Fibroblast of the aortic adventitia (primary cell): ENCODE data around the gene MMP23B. TPM values are rescaled to one million over a fixed set of nuclear protein-coding genes. Genes with fewer than 3 reads are reported as not detected.
A peak's percentile ranks its signal among the peaks of the same experiment; 100 is the strongest.
"Not testable (repeated sequence)": the region's sequence is repeated elsewhere in the genome, so short reads cannot be mapped to it uniquely, and the experiment has no call there.

Experiments
- DNase-seq: peaks from one replicate; pipeline ENCODE4 v3.0.0-alpha.2; 2010; ENCODE audit warnings: low read depth
- H3K4me3 ChIP-seq: 2 replicates; pipeline ENCODE4 v1.5.1; 2011; ENCODE audit warnings: low read depth, mild to moderate bottlenecking, control low read depth, low read length, moderate library complexity
- total RNA-seq: library from RNA; depleted of rRNA; stranded (reverse); fragments of >200 nt; gene quantifications from 2 replicates; pipeline ENCODE4 v1.2.3, GENCODE V29; 2012; ENCODE audit warnings: low replicate concordance
- TF ChIP-seq, protein P1 (sequence below): IDR thresholded peaks from 2 replicates; pipeline ENCODE4 v1.5.1; 2011; ENCODE audit warnings: mild to moderate bottlenecking, low read length, control low read depth, inconsistent platforms; ENCODE audit not compliant: insufficient read depth

Gene MMP23B
- total RNA-seq, 1 donor = 13.5 TPM

DNA sequence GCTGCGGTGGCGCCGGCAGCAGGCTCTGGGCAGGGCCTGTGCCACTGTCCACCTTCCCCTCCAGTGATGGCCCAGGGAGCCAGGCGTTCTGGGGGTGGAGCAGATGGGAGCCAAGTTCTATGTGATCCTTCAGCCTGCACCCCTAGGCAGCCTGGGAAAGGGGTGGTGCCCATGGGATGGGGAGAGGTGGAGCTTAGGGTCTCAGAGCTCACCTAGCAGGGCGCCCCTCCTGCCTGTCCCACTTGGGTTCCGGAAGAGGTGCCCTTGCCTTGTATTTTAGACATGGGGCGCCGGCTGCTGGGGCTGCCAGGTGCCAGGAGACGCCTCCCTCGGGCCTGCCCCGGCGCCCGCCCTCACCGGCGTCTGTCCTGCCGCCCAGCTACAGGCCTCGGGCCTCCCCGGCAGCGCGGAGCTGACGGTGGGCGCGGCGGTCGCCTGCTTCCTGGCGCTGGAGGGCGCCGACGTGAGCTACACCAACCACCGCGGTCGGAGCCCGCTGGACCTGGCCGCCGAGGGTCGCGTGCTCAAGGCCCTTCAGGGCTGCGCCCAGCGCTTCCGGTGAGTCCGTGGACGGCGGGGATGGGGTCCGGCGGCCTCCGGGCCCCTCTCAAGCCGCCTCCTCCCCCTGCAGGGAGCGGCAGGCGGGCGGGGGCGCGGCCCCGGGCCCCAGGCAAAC is 3.1 kb upstream of the MMP23B start:
- H3K4me3 ChIP-seq = no peak overlapping the region
- DNase-seq = no peak
- TF ChIP-seq, protein P1, sequence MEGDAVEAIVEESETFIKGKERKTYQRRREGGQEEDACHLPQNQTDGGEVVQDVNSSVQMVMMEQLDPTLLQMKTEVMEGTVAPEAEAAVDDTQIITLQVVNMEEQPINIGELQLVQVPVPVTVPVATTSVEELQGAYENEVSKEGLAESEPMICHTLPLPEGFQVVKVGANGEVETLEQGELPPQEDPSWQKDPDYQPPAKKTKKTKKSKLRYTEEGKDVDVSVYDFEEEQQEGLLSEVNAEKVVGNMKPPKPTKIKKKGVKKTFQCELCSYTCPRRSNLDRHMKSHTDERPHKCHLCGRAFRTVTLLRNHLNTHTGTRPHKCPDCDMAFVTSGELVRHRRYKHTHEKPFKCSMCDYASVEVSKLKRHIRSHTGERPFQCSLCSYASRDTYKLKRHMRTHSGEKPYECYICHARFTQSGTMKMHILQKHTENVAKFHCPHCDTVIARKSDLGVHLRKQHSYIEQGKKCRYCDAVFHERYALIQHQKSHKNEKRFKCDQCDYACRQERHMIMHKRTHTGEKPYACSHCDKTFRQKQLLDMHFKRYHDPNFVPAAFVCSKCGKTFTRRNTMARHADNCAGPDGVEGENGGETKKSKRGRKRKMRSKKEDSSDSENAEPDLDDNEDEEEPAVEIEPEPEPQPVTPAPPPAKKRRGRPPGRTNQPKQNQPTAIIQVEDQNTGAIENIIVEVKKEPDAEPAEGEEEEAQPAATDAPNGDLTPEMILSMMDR = no peak

DNA sequence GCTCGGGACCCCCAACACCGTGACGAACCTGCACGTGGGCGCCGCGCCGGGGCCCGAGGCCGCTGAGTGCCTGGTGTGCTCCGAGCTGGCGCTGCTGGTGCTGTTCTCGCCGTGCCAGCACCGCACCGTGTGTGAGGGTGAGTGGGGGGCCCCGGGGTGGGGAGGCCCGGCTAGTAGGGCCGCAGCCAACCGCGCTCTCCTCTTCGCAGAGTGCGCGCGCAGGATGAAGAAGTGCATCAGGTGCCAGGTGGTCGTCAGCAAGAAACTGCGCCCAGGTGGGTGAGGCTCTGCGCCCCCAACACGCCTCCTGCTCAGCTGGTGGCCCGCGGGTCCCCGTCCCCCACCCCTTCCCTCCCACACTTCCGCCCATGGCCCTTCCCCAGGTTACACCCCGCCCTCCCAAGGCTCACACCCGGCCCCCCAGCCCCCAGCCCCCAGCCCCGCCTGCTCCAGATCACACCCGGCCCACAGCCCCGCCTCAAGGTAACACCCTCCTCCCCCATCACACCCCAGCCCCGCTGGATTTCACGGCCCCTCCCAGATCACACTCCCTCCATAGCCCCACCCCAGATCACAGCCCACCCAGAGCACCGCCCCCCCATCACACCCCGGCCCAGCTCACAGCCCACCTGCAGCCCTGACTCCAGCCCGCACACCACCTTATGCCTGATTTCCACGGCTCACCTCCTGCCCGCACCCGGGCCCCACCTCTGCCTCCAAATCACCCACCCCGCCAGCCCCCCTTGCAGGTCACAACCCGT is 2.4 kb upstream of the MMP23B start:
- TF ChIP-seq, protein P1 = no peak
- H3K4me3 ChIP-seq = no peak overlapping the region
- DNase-seq = no peak

DNA sequence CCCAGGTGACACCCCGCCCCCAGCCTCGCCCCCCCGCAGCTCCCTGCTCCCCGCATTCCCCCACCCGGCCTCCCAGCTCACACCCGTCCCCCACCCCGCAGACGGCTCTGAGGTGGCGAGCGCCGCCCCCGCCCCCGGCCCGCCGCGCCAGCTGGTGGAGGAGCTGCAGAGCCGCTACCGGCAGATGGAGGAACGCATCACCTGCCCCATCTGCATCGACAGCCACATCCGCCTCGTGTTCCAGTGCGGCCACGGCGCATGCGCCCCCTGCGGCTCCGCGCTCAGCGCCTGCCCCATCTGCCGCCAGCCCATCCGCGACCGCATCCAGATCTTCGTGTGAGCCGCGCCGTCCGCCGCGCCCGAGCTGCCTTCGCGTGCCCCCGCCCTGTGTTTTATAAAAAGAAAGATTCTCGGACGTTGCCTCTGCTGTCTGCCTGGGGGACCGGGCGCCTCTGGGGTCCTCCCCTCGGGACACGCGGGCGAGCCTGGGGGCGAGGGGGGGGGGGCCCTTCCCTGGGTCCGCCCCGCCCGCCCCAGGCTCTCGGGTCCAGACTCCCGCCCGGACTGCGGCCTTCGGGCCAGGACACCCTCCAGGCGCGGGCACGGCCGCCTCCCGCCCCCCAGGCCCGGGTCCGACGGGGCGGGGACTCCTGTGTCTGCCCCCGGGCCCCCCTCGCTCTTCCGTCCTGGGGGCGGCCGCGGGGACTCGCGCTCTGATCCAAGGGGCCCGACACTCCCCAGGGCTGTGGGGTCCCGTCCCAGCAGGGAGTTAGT is 1.6 kb upstream of the MMP23B start:
- TF ChIP-seq, protein P1 = no peak
- DNase-seq = peak; percentile 25
- no peak overlapping the region for H3K4me3 ChIP-seq

DNA sequence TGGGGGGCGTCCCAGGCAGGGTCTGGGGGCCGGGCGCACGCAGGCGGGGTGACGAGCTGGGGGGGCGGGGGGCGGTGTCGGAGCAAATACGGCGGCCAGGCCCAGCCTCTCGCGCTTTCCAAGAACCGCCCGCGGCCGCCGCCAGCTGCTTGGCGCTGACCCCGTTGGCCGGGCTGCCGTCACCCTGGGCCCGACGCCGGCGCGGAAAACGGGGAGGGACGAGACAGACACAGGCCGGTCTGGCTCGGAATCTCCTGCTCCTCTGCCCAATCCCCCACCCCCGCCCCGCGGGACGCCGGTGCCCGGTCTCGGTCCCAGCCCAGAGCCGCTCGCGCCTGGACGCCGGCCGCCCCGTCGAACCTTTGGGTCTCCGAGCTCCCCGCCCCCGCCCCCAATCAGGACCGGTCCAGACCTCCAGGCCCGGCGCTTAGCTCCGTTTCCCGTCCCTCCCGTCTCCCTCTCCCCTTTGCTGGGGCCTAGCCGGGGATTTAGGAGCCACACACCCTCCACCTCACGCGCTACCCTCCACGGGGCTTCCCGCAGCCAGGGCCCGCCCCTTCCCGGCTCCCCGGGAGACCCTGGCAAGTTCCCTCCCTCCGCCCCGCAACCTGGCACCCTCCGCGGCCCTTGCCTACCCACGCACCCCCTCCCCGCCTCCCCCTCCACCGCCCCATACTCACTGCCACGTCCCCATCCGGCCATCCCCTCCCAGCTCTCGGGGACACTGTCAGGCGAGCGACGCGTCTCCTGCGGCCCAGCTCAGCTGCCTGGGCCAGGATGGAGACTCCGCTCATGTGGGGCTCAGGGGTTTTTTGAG is 800 bp upstream of the MMP23B start:
- peak; percentile 43 for DNase-seq
- TF ChIP-seq, protein P1 = no peak
- no peak overlapping the region for H3K4me3 ChIP-seq

DNA sequence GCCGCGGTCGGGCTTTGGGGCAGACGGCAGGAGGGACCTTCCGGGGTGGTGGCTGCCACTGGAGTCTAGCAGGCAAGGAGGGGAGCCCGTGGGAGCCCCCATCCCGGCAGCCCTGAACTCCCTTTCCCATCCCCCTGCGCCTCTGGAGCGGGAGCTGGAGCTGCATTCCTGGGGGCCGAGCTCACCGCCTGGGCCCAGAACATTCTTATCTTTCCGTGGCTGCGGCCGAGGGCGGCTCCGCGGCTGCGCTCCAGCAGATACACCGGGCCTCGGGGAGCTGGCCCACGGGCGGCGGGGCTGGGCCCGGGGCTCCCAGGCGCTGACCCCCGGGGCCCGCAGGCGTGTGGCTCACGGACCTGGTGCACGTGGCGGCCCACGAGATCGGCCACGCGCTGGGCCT is 1.4 kb downstream of the MMP23B start:
- H3K4me3 ChIP-seq, DNase-seq: not testable (repeated sequence)

DNA sequence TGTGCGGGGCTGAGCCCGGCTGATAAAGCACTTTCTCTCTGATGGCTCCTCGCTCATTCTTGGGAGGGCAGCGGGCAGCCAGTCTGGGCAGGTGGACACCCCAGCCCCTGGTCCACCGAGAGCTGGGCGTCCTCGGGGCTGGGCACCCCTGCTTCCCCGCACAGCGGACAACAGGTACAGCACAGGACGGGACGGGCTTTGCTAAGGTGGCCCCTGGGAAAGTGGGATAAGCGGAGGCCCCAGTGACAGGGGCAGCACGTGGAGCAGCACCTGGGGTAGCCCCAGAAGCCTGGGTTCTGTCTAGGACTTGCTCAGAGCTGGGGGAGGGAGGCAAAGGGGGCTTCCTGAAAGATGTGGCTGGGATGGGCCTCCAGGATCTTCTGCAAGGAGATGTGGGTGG is 2.6 kb downstream of the MMP23B start:
- H3K4me3 ChIP-seq = not testable (repeated sequence)

DNA sequence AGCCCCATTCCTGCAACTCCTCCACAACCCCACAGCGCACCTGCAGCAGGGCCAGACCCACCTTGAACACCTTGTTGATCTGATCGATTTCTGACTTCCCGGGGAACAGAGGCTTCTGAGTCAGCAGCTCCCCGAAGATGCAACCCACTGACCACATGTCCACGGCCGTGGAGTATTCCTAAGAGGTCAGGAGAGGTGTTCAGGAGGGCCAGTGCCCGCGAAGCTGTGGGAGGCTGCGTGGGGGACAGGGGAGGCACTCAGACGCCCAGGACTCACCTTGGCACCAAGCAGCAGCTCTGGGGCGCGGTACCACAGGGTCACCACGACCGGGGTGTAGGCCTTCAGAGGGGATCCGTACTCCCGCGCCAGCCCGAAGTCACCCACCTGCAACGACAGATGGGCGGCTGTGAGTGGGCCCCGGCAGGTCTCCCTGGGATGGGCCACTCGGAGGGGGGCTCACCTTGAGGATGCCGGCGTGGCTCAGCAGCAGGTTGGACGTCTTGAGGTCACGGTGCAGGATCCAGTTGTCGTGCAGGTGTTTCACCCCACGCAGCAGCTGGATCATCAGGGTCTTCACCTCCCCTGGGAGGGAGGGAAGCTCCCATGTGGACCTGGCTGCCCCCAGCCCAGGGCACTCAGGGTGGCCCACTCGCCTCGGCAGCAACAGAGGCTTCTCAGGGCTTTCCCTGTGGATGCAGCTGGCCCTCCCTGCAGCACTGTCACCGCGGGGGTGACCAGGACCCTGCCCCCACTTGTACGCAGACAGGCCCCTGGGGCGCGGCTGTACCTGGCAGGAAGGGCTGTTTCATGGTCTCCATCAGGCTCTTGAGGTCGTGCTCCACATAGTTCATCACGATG is 4.9 kb downstream of the MMP23B start:
- H3K4me3 ChIP-seq, DNase-seq: not testable (repeated sequence)

More for the DNA sequence above, 2.6 kb downstream of the MMP23B start:
- not testable (repeated sequence) for DNase-seq

DNA sequence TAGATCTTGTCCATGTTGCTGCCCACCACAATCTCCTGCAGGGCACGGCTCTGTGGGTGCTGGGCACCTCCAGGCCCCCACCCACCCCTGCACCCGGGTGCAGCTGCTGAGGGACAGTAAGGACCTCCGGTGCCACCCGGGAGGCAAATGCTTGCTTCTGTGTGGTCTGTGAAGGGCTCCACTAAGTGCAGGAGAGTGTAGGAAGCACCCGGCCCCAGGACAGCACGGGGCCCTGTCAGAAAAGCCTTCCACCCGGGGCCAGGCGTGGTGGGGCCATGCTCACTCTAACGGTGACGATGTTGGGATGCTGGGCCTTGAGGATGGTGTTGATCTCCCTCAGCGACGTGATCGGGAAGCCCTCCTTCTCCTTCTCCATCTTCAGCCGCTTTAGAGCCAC is 5.5 kb downstream of the MMP23B start:
- not testable (repeated sequence) for H3K4me3 ChIP-seq, DNase-seq

DNA sequence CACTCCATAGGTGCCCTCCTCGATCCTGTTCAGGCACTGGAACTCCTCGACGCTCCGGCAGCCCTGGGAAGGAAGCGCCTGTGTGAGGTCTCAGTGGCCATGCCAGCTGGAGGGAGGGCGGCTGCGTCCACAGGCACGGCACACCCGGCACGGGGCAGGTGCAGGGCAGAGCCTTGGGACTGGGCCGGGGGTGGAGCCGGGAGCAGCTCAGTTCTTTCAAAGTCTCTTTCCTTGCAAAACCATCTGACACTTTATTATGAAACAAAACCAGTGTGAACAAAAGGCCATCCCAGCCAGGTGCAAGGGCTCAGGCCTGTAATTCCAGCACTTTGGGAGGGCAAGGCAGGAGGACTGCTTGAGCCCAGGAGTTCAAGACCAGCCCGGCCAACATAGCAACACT is 6.6 kb downstream of the MMP23B start:
- DNase-seq, H3K4me3 ChIP-seq: not testable (repeated sequence)

DNA sequence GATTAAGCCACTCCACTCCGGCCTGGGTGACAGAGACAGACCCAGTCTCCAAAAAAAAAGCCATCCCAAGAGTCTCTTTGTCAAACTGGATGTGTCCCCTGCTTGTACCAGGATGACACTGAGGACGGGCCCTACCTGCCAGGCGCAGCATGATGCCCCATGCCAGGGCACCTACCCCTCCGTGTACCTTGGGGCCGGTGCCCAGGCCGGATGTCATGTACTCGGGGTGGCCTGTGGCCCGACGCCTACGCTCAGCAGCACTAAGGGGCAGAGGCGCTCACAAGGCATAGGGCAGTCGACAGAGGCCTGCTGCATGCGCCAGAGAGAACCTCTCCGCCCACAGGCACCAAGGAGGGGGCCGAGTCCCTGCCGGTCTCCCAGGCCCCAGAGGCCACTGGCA is 7.4 kb downstream of the MMP23B start:
- DNase-seq, H3K4me3 ChIP-seq: not testable (repeated sequence)

DNA sequence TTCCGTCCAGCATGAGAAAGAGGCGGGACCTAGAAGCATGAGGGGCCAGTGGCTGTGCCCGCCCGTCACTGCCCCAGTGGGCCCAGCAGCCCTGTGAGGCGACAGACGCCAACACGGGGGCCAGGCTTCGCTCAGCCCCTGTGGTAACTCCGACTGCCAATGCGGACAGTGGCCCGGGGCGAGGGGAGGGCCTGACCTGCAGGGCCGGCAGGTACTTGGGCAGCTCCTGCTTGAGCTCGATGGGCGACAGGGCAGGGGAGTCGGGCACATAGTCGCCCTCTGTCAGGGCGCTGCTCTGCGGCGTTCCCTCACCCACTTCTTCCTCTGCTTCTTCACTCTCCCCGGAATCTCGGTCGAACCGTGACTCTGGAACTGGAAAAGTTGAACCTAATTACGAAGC is 8.1 kb downstream of the MMP23B start:
- DNase-seq = not testable (repeated sequence)

More for the DNA sequence above, 8.1 kb downstream of the MMP23B start:
- not testable (repeated sequence) for H3K4me3 ChIP-seq
